ENCODE measurements around the gene SELPLG.

GRCh38 chr12:108670066-108670631, 36.5 kb upstream of the SELPLG start:
- no peak for TF ChIP-seq CTCF (conservative IDR thresholded peaks at IDR 0.05; ENCODE audit: low read length)
- no peak for TF ChIP-seq EZH2phosphoT487 (IDR thresholded peaks at IDR 0.05; ENCODE audit: borderline replicate concordance)
